Inflammatory macrophage (primary cell): ENCODE results near the gene A1CF.

Source experiments
- DNase-seq, 2 donors: peaks; one replicate each; pipeline ENCODE4 v3.0.0-alpha.2; 2020 to 2022

Gene A1CF

GRCh38 chr10:50862719-50863118, 22.7 kb downstream of the A1CF start:
- no peak for DNase-seq

- no peak for DNase-seq
Observed at GRCh38 chr10:50861370-50861769, 24.1 kb downstream of the A1CF start.

DNA sequence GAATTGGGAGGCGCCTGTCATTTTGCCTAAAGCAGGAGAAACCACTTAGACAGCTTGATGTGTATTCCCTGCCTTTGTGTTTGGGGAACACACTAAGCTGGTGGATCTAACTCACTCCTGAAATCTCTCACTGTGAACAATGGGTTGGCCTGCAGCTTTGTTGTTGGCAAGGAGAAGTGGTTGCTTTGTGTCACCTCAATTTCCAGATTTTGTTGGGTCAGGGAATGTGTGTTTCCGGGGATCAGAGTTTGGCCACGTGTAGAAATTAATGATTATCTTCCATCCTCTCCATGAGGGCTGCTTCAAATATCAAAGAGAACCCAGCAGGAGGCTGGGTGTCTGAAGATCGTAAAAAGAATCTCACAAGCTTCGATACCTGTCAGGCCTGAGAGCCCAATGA, 27.8 kb downstream of the A1CF start:
- DNase-seq = no peak

GRCh38 chr10:50855461-50855860, 30.0 kb downstream of the A1CF start:
- no peak for DNase-seq

DNA sequence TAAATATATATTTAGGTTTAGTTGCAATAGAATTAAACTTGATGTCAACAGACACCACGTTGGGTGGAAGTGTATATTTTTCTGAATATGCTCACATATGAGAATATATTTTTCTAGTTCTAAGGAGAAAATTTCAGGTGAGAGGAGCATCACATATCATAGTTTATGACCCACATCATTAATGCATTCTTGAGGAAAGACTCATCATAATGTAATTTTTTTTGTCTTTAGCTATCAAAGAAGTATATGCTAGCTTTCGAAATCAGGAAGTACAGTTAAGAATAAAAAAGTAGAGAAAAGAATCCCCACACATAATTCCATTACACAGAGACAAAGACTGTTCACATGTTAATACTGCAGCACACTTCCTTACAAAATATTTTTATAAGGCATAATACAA, 30.4 kb downstream of the A1CF start:
- DNase-seq = no peak

DNA sequence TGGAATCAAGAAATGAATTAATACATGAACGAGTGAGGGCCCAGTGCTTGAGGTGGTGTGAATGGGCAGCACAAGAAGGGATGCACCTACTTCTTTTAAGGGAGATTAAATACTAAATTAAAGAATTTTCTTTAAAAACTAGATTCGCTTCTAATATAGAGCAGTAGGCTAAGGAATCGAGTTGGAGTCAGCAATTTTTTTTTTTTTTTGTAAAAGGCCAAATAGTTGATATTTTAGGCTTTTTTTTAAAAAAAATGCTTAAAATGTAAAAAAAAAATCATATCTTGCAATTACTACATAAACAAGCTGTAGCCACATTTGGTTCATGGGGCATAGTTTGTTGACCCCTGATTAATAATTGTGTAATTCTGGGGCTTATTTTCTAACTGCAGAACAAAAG, 31.9 kb downstream of the A1CF start:
- no peak for DNase-seq

DNA sequence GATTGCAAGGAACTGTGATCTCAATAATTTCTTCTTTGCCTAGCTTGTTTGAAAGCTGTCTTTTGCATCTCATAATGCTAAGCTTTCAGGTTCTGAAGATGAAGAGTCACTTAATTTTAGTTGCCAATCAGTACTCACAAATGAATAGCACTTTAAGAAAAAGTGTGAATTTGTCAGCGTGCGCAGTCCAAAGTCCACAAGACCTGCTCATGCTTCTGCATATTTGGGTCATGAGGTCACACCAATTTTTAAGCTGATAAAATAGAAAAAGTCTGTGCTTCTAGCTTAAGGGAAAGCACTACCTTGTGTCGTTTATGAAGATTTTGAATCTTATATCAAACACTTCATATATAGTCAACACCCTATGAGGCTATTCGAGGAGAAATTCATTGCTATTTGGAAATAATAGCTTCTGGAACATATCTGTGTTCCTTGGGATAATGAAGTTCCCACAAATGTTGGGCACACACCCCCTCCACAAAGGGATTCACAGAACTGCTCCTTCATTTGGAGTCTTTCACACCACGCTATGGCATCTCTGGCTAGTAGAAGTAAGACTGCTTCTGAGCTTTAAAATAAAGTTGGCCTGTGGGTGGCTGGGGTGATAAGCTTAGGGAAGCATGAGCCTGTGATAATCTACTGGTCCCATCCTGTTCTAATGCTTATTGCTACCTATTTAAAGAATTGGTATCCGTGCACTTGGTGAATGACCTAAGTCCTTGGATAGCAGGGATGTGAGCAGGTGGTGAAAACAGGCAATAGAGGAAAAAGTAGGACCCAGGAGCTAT, 33.3 kb downstream of the A1CF start:
- DNase-seq = no peak

- no peak for DNase-seq
Observed at GRCh38 chr10:50850578-50851230, 34.7 kb downstream of the A1CF start.

DNA sequence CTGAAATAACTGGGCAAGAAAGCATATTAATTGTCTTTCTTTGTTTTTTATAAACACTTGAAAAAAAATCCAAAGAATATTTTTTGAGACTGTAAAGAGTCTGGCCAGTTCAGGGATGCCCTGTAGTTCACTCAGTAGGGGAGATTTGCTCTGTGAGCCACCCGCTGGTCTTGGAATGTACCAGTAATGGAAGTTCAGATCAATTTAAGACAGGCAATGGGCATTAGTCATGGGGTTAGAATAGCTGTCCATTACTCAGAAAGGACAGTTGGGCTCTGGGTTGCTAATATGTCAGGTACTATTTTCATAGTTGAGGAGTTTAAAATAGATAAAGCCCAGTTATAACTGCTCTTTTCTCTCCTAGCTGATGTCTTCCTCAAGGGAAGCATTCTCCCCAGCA, 38.7 kb downstream of the A1CF start:
- DNase-seq = no peak

DNA sequence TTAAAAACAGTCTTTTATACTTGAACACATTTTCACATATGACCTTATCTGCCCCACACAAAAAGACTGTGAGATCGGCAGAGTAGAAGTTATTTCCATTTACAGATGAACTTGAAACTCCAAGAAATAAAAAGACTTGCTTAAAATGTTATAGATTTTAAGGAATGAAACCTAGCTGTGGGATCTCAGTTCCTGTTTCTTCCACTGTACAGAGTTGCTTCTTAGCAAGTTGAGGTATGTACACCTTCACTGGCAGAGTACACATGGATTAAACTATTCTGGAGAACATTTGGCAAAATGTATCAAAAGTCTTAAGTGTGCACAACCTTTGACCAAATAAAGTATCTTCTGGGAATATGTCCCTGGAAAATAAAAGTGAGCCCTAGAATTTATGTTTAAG, 48.3 kb downstream of the A1CF start:
- no peak for DNase-seq

DNA sequence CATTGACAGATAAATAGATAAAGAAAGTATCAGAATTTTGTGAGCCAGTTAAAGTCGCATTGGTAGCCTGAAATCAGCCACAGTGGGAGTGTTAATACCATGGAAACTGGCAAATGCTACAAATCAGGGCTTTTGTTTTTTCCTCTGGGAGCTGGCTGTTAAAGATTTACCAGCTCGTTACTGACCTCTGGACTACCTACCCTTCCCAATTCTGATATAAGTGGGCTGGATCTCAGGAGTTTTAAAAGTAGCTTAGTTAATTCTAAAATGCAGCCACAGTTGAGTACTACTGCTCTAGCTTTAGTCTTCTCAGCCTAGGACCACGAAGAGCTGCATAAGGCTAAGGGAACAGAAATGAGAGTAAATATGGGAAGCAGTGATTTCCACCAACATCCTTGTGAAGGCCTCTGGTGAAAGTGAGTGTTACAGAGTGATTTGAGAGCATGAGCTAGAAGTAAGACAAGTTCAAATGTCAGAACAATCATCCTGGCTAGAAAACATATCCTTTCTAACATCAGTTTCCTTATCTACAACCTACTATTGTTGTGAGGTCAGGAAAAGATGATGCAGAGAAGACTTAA, 53.2 kb downstream of the A1CF start:
- DNase-seq = no peak

GRCh38 chr10:50830066-50830465, 55.4 kb downstream of the A1CF start:
- no peak for DNase-seq

DNA sequence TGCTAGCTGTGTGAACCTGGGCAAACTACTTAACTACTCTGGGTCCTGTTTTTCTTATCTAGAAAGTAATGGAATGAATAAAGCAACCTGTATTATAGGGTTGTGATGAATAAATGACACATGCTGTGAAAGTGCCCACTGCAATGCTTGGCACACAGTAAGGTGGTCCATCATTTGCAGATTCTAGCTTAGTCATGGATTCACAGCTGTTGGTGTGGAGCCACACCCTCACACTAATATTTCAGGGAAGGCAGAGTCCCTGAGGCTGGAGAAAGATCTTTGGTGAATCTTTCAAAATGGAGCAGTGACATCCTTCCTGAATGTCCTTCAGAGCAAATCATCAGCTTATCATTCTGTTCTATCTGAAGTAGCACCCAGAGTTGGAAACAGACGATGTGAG, 60.6 kb downstream of the A1CF start:
- no peak for DNase-seq

DNA sequence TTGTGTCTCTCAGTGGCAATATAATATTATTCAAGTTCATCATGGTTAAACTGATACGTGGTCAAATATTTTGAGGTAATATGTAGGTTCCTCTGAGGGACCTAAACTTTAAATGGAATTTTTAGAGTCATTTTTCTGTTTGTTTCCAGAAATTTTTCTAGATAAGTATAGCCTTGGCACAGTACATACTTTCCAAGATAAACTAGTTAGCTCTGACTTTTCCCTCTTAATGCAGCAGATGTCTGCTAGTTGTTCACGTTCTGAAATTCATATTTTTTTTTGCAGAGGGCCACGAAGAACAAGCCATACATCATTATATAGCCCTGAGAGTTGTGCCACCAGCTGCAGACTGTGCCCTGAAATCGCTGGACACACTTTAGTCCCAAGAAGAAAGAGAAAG, 61.6 kb downstream of the A1CF start:
- no peak for DNase-seq

DNA sequence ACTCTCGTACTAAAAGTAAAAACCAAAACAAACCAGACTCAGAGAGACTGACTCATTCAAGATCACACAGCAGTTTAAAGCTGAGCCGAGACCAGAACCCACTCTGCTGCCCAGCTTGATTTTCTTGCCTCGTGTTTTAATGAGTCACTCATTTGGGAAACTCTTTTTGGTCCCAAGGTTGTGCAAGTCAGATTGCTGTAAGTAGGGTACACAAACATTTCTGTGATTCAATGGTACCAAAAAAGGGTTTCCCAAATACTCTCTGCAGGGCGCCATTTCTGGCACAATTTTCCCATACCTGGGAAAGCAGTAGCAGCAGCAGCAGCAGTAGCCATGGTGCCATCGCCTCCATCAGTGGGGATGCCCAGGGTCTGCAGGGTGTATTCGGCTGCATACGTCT, 75.8 kb downstream of the A1CF start:
- DNase-seq = no peak

- no peak for DNase-seq
Observed at GRCh38 chr10:50807851-50808776, 77.3 kb downstream of the A1CF start.

DNA sequence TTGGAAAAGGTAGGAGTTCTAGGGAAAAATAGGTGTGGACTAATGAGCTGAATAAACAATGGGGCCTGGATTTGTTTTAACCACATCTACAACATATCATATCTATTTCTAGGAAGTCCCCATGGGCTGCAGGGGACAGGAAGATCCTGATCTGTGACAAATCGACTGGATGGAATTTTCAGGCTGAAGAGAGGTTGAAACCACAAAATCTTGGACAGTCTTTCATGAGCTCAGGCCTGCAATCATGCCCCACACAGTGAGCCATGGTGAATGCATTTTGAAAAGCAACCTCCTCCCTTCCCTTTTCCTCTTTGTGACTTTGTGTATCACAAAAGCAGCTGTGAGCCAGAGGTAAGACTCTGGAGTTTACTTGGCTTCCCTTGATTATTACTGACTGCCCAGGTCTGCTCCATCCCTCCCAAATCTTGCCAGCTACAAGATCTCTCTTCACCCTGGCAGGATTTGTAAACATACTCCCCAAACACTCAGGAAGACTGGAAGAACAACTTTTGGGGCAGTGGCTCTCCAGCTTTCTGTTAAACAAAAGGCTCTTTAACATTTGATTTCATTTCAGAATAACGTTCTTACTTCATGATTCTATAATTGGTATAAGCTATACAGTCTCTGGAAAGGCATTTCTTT, 79.3 kb downstream of the A1CF start:
- no peak for DNase-seq

GRCh38 chr10:50799595-50799994, 85.8 kb downstream of the A1CF start:
- DNase-seq = no peak

DNA sequence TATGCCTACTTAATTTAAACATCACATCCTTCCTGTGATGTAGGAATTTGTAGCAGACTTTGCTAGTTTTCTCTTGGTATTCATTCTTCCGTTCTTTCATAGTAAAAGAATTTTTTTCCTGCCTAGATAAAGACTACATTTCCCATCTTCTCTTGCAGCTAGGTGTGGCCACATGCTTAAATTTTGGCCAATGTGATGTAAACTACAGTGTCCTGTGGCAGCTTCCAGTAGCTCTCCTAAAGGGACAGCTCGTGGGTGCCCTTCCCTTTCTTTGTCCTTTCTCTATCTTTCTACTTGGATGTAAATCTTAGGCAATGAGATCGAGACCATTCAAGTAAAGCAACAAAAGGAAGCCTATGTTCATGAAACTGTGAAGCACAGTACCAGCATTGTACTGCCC, 87.1 kb downstream of the A1CF start:
- no peak for DNase-seq

GRCh38 chr10:50796693-50797092, 88.7 kb downstream of the A1CF start:
- DNase-seq = no peak

DNA sequence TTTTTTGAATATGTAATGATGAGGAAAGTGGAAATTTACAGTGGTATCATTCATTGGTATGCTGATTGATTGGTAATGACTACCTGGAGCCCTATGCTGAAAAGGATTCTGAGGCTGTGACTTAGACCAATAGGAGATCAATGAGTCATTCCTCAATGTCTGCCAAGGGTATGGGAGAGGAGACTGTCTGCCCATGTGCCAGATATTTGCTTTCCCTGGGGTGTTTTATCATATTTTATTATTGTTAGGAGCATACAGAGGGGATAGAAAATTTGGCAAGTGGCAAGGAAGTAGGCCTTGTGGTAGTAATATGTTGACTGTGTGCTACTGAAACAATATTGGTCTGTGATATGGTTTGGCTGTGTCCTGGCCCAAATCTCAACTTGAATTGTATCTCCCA, 90.9 kb downstream of the A1CF start:
- DNase-seq = no peak
